Peyer's patch (tissue), 4 donors: ENCODE results near the gene RBM10.
A peak's percentile ranks its signal among the peaks of the same experiment; 100 is the strongest.

ENCODE experiments used
- POLR2A ChIP-seq, 2 donors: fragments of 450-650 bp; IDR thresholded peaks; one replicate each; pipeline ENCODE4 v1.5.1; 2017; ENCODE audit warnings: antibody characterized with exemption in 2 of 2, mild to moderate bottlenecking in 2 of 2, moderate library complexity in 2 of 2
- TF ChIP-seq, protein P1 (sequence below), 6 experiments: fragments of 450-650 bp in 4 of 6; fragments of 200-600 bp in 2 of 6; sonication (generic) in 1 of 6; IDR thresholded peaks; one replicate each; pipeline ENCODE4 v1.5.1; 2017 to 2019; ENCODE audit warnings: antibody characterized with exemption in 6 of 6, mild to moderate bottlenecking in 3 of 6, moderate library complexity in 1 of 6

DNA sequence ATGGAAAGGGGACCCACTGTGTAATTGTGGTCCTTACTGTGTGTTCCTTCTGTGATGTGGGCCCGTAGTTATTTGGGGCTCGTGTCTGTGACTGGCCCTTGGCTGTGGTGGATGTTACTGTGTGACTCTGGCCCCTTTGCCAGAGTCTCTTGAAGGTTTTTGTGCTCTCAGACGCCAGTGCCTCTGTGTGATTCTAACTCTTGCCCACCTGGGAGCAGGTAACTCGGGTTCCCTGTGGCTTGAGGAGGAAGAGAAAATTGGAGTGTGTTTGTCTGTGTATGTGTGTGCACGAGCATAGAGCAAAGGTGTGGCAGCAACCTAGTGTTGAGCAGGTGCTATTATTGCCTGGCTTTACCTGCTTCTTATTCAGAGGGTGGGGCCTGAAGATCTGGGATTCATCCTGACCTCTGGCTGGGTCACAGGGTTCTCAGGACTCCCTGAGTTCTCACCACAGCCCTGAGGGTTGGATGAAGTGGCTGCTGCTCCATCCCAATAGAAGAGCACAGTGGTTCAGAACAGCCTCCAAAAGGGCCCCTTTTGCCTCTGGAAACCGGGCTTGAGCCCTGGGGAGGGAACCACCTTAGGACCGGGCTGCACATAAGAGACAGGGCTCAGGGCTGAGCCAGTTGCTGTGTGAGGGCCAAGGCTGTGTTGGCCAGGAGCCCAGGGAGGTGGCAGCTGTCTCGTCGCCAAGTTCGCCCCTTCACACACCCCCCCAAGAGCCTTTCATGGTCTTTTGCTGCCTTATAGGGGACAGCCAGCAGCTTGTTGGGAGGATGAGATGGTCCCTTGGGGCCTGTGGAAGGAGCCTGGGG, 1.3 kb downstream of the RBM10 start:
- TF ChIP-seq, protein P1, sequence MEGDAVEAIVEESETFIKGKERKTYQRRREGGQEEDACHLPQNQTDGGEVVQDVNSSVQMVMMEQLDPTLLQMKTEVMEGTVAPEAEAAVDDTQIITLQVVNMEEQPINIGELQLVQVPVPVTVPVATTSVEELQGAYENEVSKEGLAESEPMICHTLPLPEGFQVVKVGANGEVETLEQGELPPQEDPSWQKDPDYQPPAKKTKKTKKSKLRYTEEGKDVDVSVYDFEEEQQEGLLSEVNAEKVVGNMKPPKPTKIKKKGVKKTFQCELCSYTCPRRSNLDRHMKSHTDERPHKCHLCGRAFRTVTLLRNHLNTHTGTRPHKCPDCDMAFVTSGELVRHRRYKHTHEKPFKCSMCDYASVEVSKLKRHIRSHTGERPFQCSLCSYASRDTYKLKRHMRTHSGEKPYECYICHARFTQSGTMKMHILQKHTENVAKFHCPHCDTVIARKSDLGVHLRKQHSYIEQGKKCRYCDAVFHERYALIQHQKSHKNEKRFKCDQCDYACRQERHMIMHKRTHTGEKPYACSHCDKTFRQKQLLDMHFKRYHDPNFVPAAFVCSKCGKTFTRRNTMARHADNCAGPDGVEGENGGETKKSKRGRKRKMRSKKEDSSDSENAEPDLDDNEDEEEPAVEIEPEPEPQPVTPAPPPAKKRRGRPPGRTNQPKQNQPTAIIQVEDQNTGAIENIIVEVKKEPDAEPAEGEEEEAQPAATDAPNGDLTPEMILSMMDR (IDR thresholded peaks at IDR 0.05), result peak in 3 of 6 experiments; percentile 18 to 30 (median 23)
- TF ChIP-seq POLR2A (IDR thresholded peaks at IDR 0.05), result peak; percentile 55
